VCaP (cell line): Measurements from ENCODE around the gene CLEC20A.

Experiments
- H3K27ac ChIP-seq: fragments of 450-650 bp; 2 replicates; pipeline ENCODE4 v1.5.1; 2017
- TF ChIP-seq, protein P1 (sequence below): fragments of 450-650 bp; conservative IDR thresholded peaks from 2 replicates; pipeline ENCODE4 v1.5.1; 2017; ENCODE audit warnings: mild to moderate bottlenecking, moderate library complexity

The CLEC20A gene

DNA sequence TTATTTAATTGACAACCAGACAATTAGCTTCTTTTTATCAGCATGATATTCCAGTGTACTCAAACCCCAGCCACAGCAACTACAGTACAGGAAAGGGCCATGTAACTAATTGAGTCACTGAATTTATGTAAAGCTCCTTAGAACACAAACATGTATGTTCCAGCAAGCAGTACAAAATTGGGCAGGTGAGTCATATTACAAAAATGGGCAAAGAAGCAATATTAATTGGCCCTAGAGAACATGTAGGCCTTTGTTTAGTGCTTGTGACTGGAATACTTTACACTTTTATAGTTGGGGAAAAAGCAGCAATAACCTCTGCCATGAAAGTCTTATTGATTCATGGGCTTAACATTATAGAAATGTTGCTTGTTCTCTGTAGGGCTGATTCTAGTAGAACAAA, 31.8 kb downstream of the CLEC20A start:
- TF ChIP-seq, protein P1, sequence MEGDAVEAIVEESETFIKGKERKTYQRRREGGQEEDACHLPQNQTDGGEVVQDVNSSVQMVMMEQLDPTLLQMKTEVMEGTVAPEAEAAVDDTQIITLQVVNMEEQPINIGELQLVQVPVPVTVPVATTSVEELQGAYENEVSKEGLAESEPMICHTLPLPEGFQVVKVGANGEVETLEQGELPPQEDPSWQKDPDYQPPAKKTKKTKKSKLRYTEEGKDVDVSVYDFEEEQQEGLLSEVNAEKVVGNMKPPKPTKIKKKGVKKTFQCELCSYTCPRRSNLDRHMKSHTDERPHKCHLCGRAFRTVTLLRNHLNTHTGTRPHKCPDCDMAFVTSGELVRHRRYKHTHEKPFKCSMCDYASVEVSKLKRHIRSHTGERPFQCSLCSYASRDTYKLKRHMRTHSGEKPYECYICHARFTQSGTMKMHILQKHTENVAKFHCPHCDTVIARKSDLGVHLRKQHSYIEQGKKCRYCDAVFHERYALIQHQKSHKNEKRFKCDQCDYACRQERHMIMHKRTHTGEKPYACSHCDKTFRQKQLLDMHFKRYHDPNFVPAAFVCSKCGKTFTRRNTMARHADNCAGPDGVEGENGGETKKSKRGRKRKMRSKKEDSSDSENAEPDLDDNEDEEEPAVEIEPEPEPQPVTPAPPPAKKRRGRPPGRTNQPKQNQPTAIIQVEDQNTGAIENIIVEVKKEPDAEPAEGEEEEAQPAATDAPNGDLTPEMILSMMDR = no peak
- H3K27ac ChIP-seq = no peak overlapping the region

DNA sequence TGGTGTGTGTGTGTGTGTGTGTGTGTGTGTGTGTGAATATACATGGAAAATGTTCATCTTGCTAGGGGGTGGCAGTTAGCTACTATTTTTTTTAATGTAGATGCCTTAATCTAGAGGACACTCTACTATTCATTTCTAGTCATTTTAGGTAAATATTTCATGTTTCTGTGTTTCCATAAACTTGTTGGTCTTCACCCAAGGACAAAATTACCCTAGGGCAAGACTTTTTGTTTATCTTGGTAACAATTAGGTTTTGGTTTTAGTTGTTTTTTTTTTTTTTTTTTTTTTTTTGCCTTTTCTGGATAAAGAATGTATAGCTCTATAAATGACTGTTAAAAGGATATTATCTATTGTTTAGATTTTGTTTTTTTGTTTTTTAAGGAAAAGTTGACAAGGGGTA, 32.2 kb downstream of the CLEC20A start:
- TF ChIP-seq, protein P1 = no peak
- H3K27ac ChIP-seq = no peak overlapping the region

DNA sequence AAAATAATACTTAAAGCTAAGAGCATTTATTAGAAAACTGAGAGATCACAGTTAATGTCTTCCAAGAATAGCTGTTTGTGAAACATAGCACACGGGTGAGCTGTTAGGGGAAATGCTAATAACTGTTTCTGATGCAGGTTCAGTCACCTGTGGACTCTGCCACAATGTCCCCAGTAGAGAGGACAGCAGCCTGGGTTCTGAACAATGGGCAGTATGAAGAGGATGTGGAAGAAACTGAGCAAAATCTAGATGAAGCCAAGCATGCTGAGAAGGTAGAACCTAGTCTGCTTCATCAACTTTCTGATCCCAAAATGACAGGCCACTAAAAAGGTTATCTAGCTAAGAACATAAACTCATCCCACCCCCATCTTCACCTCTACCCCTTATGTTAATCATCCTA, 32.6 kb downstream of the CLEC20A start:
- H3K27ac ChIP-seq = no peak overlapping the region
- TF ChIP-seq, protein P1 = no peak

DNA sequence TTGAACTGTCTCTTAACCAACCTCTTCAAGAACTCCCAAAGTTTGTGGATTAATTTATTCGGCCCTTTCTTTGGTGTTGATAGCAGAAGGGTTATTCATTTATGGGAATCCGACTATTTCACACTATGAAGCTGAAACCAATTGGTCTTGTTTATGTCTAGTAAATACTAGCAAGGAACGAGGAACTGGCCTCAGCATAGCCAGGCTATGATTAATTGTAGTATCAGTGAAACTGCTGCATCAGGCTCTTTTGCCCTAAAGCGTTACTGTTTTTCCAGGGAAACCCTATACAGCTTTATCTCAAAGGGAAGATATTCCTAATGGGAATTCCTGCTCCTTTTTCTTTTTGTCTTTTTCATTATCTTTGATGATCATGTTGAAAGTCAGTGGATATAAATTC, 35.1 kb downstream of the CLEC20A start:
- TF ChIP-seq, protein P1 = no peak

DNA sequence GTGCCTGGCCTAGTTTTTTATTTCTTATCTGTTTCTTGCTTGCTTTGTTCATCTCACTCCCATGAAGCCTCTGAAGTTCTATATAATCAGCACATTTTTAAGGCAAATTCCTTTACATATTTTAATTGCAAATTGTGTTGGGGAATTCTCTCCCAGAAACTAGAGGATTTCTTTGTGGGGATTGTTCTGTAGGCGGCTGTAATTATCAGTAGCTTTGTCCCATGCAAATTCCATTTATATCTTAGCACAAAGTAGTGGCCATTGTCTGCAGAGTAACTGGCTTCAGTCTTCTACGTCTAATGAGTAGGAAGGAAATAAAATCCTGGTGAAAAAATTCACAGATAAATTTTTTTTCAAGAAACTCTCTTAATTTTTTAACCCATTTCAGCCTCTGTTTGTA, 35.7 kb downstream of the CLEC20A start:
- no peak overlapping the region for H3K27ac ChIP-seq

More for the DNA sequence above, 35.1 kb downstream of the CLEC20A start:
- H3K27ac ChIP-seq = no peak overlapping the region

DNA sequence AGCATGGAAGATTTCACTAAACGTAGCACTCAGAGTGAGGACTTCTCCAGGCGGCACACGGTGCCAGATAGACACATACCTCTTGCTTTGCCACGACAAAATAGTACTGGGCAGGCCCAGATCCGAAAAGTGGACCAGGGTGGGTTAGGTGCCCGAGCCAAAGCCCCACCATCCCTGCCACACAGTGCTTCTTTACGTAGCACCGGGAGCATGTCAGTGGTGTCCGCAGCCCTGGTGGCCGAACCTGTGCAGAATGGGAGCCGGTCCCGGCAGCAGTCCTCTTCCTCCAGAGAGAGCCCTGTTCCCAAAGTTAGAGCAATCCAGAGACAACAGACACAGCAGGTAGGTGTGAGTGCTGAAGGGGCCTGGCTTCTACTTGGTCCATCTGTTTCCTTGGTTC, 38.6 kb downstream of the CLEC20A start:
- TF ChIP-seq, protein P1 = no peak

More for the DNA sequence above, 35.7 kb downstream of the CLEC20A start:
- TF ChIP-seq, protein P1 = no peak

DNA sequence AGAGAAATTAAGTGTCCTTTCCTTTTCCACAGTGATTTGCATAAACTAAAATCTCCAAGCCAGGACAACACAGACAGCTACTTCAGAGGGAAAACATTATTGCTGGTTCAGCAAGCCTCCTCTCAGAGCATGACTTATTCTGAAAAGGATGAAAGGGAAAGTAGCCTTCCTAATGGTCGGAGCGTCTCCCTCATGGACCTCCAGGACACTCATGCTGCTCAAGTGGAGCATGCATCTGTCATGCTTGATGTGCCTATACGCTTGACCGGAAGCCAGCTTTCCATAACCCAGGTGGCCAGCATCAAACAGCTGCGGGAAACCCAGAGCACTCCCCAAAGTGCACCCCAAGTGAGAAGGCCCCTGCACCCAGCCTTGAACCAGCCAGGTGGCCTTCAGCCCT, 39.1 kb downstream of the CLEC20A start:
- no peak overlapping the region for H3K27ac ChIP-seq
- TF ChIP-seq, protein P1 = no peak

More for the DNA sequence above, 38.6 kb downstream of the CLEC20A start:
- H3K27ac ChIP-seq = no peak overlapping the region
